ENCODE results near the gene SETDB1.
A peak's percentile ranks its signal among the peaks of the same experiment; 100 is the strongest.

- TF ChIP-seq GABPA (IDR thresholded peaks at IDR 0.05; ENCODE audit: low read depth) (no peak), CTCF (IDR thresholded peaks at IDR 0.05; ENCODE audit: insufficient read depth, low read length) (peak; percentile 27), POLR2AphosphoS5 (IDR thresholded peaks at IDR 0.05; ENCODE audit: low read depth) (no peak), SPI1 (IDR thresholded peaks at IDR 0.05; ENCODE audit: borderline replicate concordance, low read depth) (no peak)
- TF ChIP-seq, protein P1, sequence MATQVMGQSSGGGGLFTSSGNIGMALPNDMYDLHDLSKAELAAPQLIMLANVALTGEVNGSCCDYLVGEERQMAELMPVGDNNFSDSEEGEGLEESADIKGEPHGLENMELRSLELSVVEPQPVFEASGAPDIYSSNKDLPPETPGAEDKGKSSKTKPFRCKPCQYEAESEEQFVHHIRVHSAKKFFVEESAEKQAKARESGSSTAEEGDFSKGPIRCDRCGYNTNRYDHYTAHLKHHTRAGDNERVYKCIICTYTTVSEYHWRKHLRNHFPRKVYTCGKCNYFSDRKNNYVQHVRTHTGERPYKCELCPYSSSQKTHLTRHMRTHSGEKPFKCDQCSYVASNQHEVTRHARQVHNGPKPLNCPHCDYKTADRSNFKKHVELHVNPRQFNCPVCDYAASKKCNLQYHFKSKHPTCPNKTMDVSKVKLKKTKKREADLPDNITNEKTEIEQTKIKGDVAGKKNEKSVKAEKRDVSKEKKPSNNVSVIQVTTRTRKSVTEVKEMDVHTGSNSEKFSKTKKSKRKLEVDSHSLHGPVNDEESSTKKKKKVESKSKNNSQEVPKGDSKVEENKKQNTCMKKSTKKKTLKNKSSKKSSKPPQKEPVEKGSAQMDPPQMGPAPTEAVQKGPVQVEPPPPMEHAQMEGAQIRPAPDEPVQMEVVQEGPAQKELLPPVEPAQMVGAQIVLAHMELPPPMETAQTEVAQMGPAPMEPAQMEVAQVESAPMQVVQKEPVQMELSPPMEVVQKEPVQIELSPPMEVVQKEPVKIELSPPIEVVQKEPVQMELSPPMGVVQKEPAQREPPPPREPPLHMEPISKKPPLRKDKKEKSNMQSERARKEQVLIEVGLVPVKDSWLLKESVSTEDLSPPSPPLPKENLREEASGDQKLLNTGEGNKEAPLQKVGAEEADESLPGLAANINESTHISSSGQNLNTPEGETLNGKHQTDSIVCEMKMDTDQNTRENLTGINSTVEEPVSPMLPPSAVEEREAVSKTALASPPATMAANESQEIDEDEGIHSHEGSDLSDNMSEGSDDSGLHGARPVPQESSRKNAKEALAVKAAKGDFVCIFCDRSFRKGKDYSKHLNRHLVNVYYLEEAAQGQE (IDR thresholded peaks at IDR 0.05; ENCODE audit: insufficient replicate concordance, low read depth): no peak
These were observed 69.7 kb downstream of the SETDB1 start for GRCh38 chr1:150995896-150996295.

Data from HL-60 (cell line).